ENCODE measurements around the gene CEL.

- no peak for TF ChIP-seq CTCF (IDR thresholded peaks at IDR 0.05)
- TF ChIP-seq POLR2A (IDR thresholded peaks at IDR 0.05), result no peak
Observed at GRCh38 chr9:133059623-133060022, 2.2 kb upstream of the CEL start.
